PC-3 (cell line): ENCODE data around the gene ESPN. TPM values are rescaled to one million over a fixed set of nuclear protein-coding genes. Genes with fewer than 3 reads are reported as not detected.
"Not testable (repeated sequence)": the region's sequence is repeated elsewhere in the genome, so short reads cannot be mapped to it uniquely, and the experiment has no call there.

Experiments used
- ATAC-seq: fragments of 200-7000 bp; cut with Tn5 transposase; 2 replicates; pipeline ENCODE4 v1.9.1; 2020; ENCODE audit warnings: mild to moderate bottlenecking, moderate library complexity
- BruUV-seq: library from RNA; stranded (reverse); fragments of 400-500 nt; replicated peaks from 2 replicates; lab custom pipeline; 2021; lab: Mats Ljungman, UMichigan
- CTCF ChIA-PET: fragments of 300-600 bp; sonication (Branson Sonifier 250); formaldehyde crosslinking; loops from one replicate; lab custom pipeline; 2022; ENCODE audit warnings: antibody characterized with exemption; lab: Charles Lee
- POLR2A ChIA-PET: fragments of 300-600 bp; sonication (Branson Sonifier 250); formaldehyde crosslinking; loops from one replicate; lab custom pipeline; 2022; ENCODE audit warnings: antibody characterized with exemption; ENCODE audit not compliant: unreplicated experiment; lab: Charles Lee
- DNase-seq: peaks from one replicate; pipeline ENCODE4 v3.0.0-alpha.2; 2015
- H2AFZ ChIP-seq: fragments of 300-600 bp; sonication (generic); 2 replicates; pipeline ENCODE4 v1.6.0; 2016; ENCODE audit warnings: antibody characterized with exemption, low read length
- H3F3A ChIP-seq: fragments of 300-600 bp; sonication (generic); one replicate; pipeline ENCODE4 v1.6.0; 2017; ENCODE audit warnings: antibody characterized with exemption, low read length, control low read depth, mild to moderate bottlenecking; ENCODE audit not compliant: unreplicated experiment
- H3K27ac ChIP-seq: fragments of 300-600 bp; sonication (generic); 2 replicates; pipeline ENCODE4 v1.5.1; 2016; ENCODE audit warnings: mild to moderate bottlenecking, low read length
- H3K27me3 ChIP-seq: fragments of 300-600 bp; sonication (generic); 2 replicates; pipeline ENCODE4 v1.6.1; 2016; ENCODE audit warnings: low read length, mixed read lengths
- H3K36me3 ChIP-seq: fragments of 300-600 bp; sonication (generic); 2 replicates; pipeline ENCODE4 v1.6.1; 2016; ENCODE audit warnings: low read depth, mixed run types, low read length, mixed read lengths
- H3K4me1 ChIP-seq: fragments of 300-600 bp; sonication (generic); 2 replicates; pipeline ENCODE4 v1.5.1; 2016; ENCODE audit warnings: low read length; ENCODE audit not compliant: insufficient read depth
- H3K4me2 ChIP-seq: fragments of 300-600 bp; sonication (generic); 2 replicates; pipeline ENCODE4 v1.6.0; 2016; ENCODE audit warnings: low read length
- H3K4me3 ChIP-seq: fragments of 300-600 bp; sonication (generic); 2 replicates; pipeline ENCODE4 v1.5.1; 2016; ENCODE audit warnings: mild to moderate bottlenecking, low read length, mixed read lengths
- H3K79me2 ChIP-seq: fragments of 300-600 bp; sonication (generic); 2 replicates; pipeline ENCODE4 v1.6.1; 2017; ENCODE audit warnings: low read length, mixed read lengths
- H3K9ac ChIP-seq: fragments of 300-600 bp; sonication (generic); 2 replicates; pipeline ENCODE4 v1.6.0; 2016; ENCODE audit warnings: mild to moderate bottlenecking, low read length
- H3K9me2 ChIP-seq: fragments of 300-600 bp; sonication (generic); replicated peaks from 2 replicates; pipeline ENCODE4 v1.6.1; 2016; ENCODE audit warnings: mixed run types, low read length, mixed read lengths
- H3K9me3 ChIP-seq: fragments of 300-600 bp; sonication (generic); 2 replicates; pipeline ENCODE4 v1.6.1; 2016; ENCODE audit warnings: low read length, mixed read lengths
- H4K20me1 ChIP-seq: fragments of 300-600 bp; sonication (generic); 2 replicates; pipeline ENCODE4 v1.6.1; 2016; ENCODE audit warnings: low read length, mixed read lengths
- CTCF ChIP-seq: fragments of 300-600 bp; sonication (generic); conservative IDR thresholded peaks from 2 replicates; pipeline ENCODE4 v1.5.1; 2017; ENCODE audit warnings: antibody characterized with exemption, low read depth, mild to moderate bottlenecking, low read length
- EZH2 ChIP-seq: fragments of 300-600 bp; sonication (generic); IDR thresholded peaks from one replicate; pipeline ENCODE4 v1.6.1; 2017; ENCODE audit warnings: antibody characterized with exemption, mild to moderate bottlenecking, low read length; ENCODE audit not compliant: unreplicated experiment
- EZH2phosphoT487 ChIP-seq: fragments of 300-600 bp; sonication (generic); IDR thresholded peaks from 2 replicates; pipeline ENCODE4 v1.6.1; 2018; ENCODE audit warnings: mild to moderate bottlenecking, antibody characterized with exemption, low read length, borderline replicate concordance
- intact Hi-C: fragments of 100-400 bp; cut with micrococcal nuclease; formaldehyde crosslinking; loops from 2 replicates; pipeline ENCODE4 v1.9.0; 2023
- total RNA-seq: library from RNA; depleted of rRNA; stranded (reverse); fragments of >200 nt; gene quantifications from 2 replicates; pipeline ENCODE4 v1.2.3, GENCODE V29; 2014

The ESPN gene
- total RNA-seq, 1 experiment from 2014 or later, result 11.1 TPM

GRCh38 chr1:6443339-6444115 lies 19.0 kb downstream of the ESPN start:
- CTCF ChIA-PET, result interaction anchor here (0.6 kb wide), 1 partner anchor 197 kb away, joined by 4 read pairs; no protein-coding TSS in a partner anchor
- H3K9ac ChIP-seq, result no peak overlapping the region
- no peaks in the 10 kb centered on the region for H3K36me3 ChIP-seq
- POLR2A ChIA-PET, result no interaction called here
- peaks cover 9% of the 10 kb centered on the region for H3K4me1 ChIP-seq
- H3F3A ChIP-seq, result no peaks in the 10 kb centered on the region
- DNase-seq, result no peak
- peaks cover 16% of the 10 kb centered on the region for H3K27me3 ChIP-seq
- no TSS peak for BruUV-seq
- no peaks in the 10 kb centered on the region for H3K79me2 ChIP-seq
- H3K9me2 ChIP-seq, result no peaks in the 10 kb centered on the region
- no peak overlapping the region for H3K27ac ChIP-seq
- ATAC-seq, result no peak
- no peak overlapping the region for H3K4me3 ChIP-seq
- no peaks in the 10 kb centered on the region for H4K20me1 ChIP-seq
- no peak for TF ChIP-seq CTCF
- TF ChIP-seq EZH2phosphoT487, result no peak
- no peak for TF ChIP-seq EZH2
- H3K4me2 ChIP-seq, result no peak overlapping the region
- intact Hi-C loops, result no loop called here
- no peaks in the 10 kb centered on the region for H3K9me3 ChIP-seq
- no peak overlapping the region for H2AFZ ChIP-seq

GRCh38 chr1:6444377-6444776 lies 19.8 kb downstream of the ESPN start:
- no peaks in the 10 kb centered on the region for H3F3A ChIP-seq
- ATAC-seq (no peak), DNase-seq (no peak)
- no peak overlapping the region for H3K27ac ChIP-seq
- H3K27me3 ChIP-seq, result peaks cover 16% of the 10 kb centered on the region
- H3K36me3 ChIP-seq, result no peaks in the 10 kb centered on the region
- intact Hi-C loops, result no loop called here
- no peak overlapping the region for H3K4me3 ChIP-seq
- POLR2A ChIA-PET, result no interaction called here
- TF ChIP-seq CTCF (no peak), EZH2phosphoT487 (no peak), EZH2 (no peak)
- no peak overlapping the region for H3K4me2 ChIP-seq
- H4K20me1 ChIP-seq, result no peaks in the 10 kb centered on the region
- no peaks in the 10 kb centered on the region for H3K79me2 ChIP-seq
- CTCF ChIA-PET, result no interaction called here
- no peaks in the 10 kb centered on the region for H3K9me3 ChIP-seq
- H3K9me2 ChIP-seq, result no peaks in the 10 kb centered on the region
- H3K9ac ChIP-seq, result no peak overlapping the region
- no TSS peak for BruUV-seq
- H3K4me1 ChIP-seq, result peaks cover 9% of the 10 kb centered on the region
- H2AFZ ChIP-seq, result no peak overlapping the region

- peaks cover 16% of the 10 kb centered on the region for H3K27me3 ChIP-seq
- DNase-seq, result peak; percentile 73
- H3K27ac ChIP-seq, result no peak overlapping the region
- CTCF ChIA-PET, result no interaction called here
- ATAC-seq, result peak; percentile 56
- no peaks in the 10 kb centered on the region for H3K79me2 ChIP-seq
- H3K4me3 ChIP-seq, result no peak overlapping the region
- intact Hi-C loops, result no loop called here
- peaks cover 9% of the 10 kb centered on the region for H3K4me1 ChIP-seq
- H2AFZ ChIP-seq, result no peak overlapping the region
- H3K9ac ChIP-seq, result no peak overlapping the region
- peak; percentile 80 for TF ChIP-seq CTCF
- TF ChIP-seq EZH2, result no peak
- H3K4me2 ChIP-seq, result no peak overlapping the region
- no peaks in the 10 kb centered on the region for H3K9me3 ChIP-seq
- no peaks in the 10 kb centered on the region for H4K20me1 ChIP-seq
- no peaks in the 10 kb centered on the region for H3F3A ChIP-seq
- H3K36me3 ChIP-seq, result no peaks in the 10 kb centered on the region
- no peaks in the 10 kb centered on the region for H3K9me2 ChIP-seq
- POLR2A ChIA-PET, result no interaction called here
- no TSS peak for BruUV-seq
Measured at GRCh38 chr1:6445062-6445763, 20.6 kb downstream of the ESPN start.

- intact Hi-C loops, BruUV-seq: not testable (repeated sequence)
Measured at GRCh38 chr1:6445929-6446328, 21.4 kb downstream of the ESPN start.

More at GRCh38 chr1:6445929-6446328, 21.4 kb downstream of the ESPN start:
- H3K9me3 ChIP-seq, H3K4me3 ChIP-seq, H2AFZ ChIP-seq, ATAC-seq, H3K9me2 ChIP-seq, H3K9ac ChIP-seq, H3K4me2 ChIP-seq, H3K79me2 ChIP-seq, H3F3A ChIP-seq, H4K20me1 ChIP-seq, H3K27ac ChIP-seq, H3K4me1 ChIP-seq, POLR2A ChIA-PET, DNase-seq, H3K36me3 ChIP-seq, CTCF ChIA-PET: not testable (repeated sequence)
- H3K27me3 ChIP-seq, result peaks cover 16% of the 10 kb centered on the region
